HG02571 (cell line): ENCODE data around the gene WDR11.

Experiments used
- ATAC-seq: cut with Tn5 transposase; IDR thresholded peaks from one replicate; pipeline ENCODE4 v1.9.1; 2021; ENCODE audit warnings: mild to moderate bottlenecking, moderate library complexity; ENCODE audit not compliant: unreplicated experiment

The WDR11 gene

GRCh38 chr10:120850911-120851865 lies at the start of gene WDR11:
Gene WDR11 (plus strand): TSS chr10:120851362. CDS start chr10:120851421, 59 bp downstream.
- peak; percentile 97 for ATAC-seq

GRCh38 chr10:120802935-120803334 lies 48.2 kb upstream of the WDR11 start:
- ATAC-seq, result no peak

- ATAC-seq, result no peak
Measured at GRCh38 chr10:120803972-120804371, 47.2 kb upstream of the WDR11 start.

GRCh38 chr10:120805014-120805812 lies 45.9 kb upstream of the WDR11 start:
- no peak for ATAC-seq

- no peak for ATAC-seq
Measured at GRCh38 chr10:120806081-120806480, 45.1 kb upstream of the WDR11 start.

- ATAC-seq, result no peak
Measured at GRCh38 chr10:120810298-120810697, 40.9 kb upstream of the WDR11 start.

- no peak for ATAC-seq
Measured at GRCh38 chr10:120813085-120813484, 38.1 kb upstream of the WDR11 start.

GRCh38 chr10:120818301-120818700 lies 32.9 kb upstream of the WDR11 start:
- no peak for ATAC-seq

GRCh38 chr10:120819366-120819765 lies 31.8 kb upstream of the WDR11 start:
- no peak for ATAC-seq

GRCh38 chr10:120823266-120823665 lies 27.9 kb upstream of the WDR11 start:
- no peak for ATAC-seq

- no peak for ATAC-seq
Measured at GRCh38 chr10:120824881-120825309, 26.3 kb upstream of the WDR11 start.

GRCh38 chr10:120825878-120826769 lies 25.0 kb upstream of the WDR11 start:
- no peak for ATAC-seq

- ATAC-seq, result peak; percentile 72
Measured at GRCh38 chr10:120827251-120827875, 23.8 kb upstream of the WDR11 start.

- no peak for ATAC-seq
Measured at GRCh38 chr10:120828763-120829319, 22.3 kb upstream of the WDR11 start.

GRCh38 chr10:120832106-120832505 lies 19.1 kb upstream of the WDR11 start:
- ATAC-seq, result no peak

- ATAC-seq, result no peak
Measured at GRCh38 chr10:120833222-120833928, 17.8 kb upstream of the WDR11 start.

GRCh38 chr10:120835603-120836002 lies 15.6 kb upstream of the WDR11 start:
- no peak for ATAC-seq

- no peak for ATAC-seq
Measured at GRCh38 chr10:120838941-120839340, 12.2 kb upstream of the WDR11 start.

- ATAC-seq, result no peak
Measured at GRCh38 chr10:120841522-120842189, 9.5 kb upstream of the WDR11 start.
